HEK293T (cell line): ENCODE data around the gene ELK1.

Source experiments
- BHLHE40 ChIP-seq: fragments of 450-650 bp; IDR thresholded peaks from 2 replicates; pipeline ENCODE4 v1.6.1; 2016; ENCODE audit warnings: mild to moderate bottlenecking, moderate library complexity, borderline replicate concordance
- CTBP1 ChIP-seq: fragments of 450-650 bp; IDR thresholded peaks from 2 replicates; pipeline ENCODE4 v1.6.1; 2016; ENCODE audit warnings: borderline replicate concordance
- ELF4 ChIP-seq: fragments of 450-650 bp; IDR thresholded peaks from 2 replicates; pipeline ENCODE4 v1.6.1; 2017; ENCODE audit warnings: antibody characterized with exemption
- FOXM1 ChIP-seq: fragments of 450-650 bp; IDR thresholded peaks from 2 replicates; pipeline ENCODE4 v1.6.1; 2017; ENCODE audit warnings: mild to moderate bottlenecking, borderline replicate concordance
- TF ChIP-seq, protein P1 (sequence below): fragments of 450-650 bp; IDR thresholded peaks from 2 replicates; pipeline ENCODE4 v1.6.1; 2016

- TF ChIP-seq ELF4 (no peak), BHLHE40 (no peak), FOXM1 (no peak), CTBP1 (no peak)
- TF ChIP-seq, protein P1, sequence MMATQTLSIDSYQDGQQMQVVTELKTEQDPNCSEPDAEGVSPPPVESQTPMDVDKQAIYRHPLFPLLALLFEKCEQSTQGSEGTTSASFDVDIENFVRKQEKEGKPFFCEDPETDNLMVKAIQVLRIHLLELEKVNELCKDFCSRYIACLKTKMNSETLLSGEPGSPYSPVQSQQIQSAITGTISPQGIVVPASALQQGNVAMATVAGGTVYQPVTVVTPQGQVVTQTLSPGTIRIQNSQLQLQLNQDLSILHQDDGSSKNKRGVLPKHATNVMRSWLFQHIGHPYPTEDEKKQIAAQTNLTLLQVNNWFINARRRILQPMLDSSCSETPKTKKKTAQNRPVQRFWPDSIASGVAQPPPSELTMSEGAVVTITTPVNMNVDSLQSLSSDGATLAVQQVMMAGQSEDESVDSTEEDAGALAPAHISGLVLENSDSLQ = no peak
Observed at GRCh38 chrX:47628982-47629381, 21.4 kb downstream of the ELK1 start.
